DMS153 treated with DMSO at 0.1 percent for 48 hours (cell line): ENCODE data around the gene SEC61A2.

Experiments used
- DNase-seq: peaks from one replicate; lab custom pipeline; 2025; ENCODE audit not compliant: unreplicated experiment; lab: John Stamatoyannopoulos, UW

Gene SEC61A2

DNA sequence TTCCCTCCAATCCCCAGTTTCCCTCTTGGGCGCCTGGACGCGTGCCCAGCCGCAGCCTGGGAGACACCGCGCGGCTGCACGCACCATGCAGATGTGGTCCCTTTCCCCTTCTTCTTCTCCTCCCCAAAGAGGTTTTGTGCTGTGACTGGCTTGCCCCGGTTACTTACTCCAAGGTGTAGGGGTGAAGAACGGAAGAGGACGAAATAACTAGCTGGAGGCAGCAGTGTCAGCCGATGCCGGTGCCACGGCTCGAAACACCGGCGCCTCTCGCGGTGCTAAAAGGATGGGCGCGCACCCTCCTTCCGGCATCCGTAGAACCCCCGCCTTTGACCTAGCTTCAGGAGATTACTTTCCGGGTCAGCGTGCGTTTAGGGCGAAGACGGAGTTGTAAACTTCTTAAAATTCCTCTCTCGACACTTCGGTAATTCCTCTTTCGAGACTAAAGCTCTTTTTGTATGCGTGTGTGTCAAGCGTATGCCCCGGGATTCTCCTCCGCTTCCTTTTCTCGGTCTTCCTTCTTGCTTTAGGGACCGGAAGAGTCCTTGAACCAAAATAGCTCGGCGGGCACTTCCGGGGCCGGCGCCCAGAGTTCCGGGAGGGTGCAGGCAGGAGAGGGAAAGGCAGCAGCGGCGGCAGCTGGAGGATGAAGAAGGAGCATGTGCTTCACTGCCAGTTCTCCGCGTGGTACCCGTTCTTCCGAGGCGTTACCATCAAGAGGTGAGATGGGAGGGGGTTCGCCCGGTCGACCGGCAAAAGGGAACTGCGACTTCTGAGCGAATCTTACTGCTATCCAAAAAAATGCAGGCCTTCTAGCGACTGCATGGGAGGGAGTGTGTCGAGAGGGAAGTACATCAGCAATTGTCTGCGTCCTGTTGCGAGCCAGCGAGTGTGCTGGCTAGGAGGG is 66.4 kb downstream of the SEC61A2 start, which contains the start of the genes CDC123 and NUDT5:
CDC123 (plus strand) TSS at position 586 of the 904 bp plus-strand sequence; CDS start at position 644, 58 bp downstream.
NUDT5 (minus strand) TSS at position 289 of the 904 bp plus-strand sequence. CDS start 9,600 bp downstream, outside the sequence.
- DNase-seq = peak; percentile 48

- no peak for DNase-seq
Measured at GRCh38 chr10:12196531-12197211, 67.2 kb downstream of the SEC61A2 start.

- DNase-seq = no peak
Measured at GRCh38 chr10:12198156-12198555, 68.7 kb downstream of the SEC61A2 start.

DNA sequence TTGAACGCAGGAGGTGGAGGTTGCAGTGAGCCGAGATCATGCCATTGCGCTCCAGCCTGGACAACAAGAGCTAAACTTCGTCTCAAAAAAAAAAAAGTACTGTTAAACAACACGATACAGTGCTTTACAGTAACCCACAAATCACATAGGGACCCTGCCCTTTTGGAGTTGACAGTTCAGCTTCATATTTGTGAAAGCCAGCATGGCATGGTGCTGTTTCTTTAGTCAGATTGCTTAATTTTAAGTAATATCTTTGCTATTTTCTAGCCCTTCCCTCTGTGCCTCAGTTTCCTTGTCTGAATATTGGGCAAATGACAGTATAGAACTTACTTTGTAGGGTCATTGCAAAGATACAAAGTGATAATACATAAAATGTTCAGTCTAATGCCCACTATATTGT is 71.4 kb downstream of the SEC61A2 start:
- DNase-seq = no peak

GRCh38 chr10:12201543-12201942 is 72.1 kb downstream of the SEC61A2 start:
- no peak for DNase-seq

GRCh38 chr10:12202226-12202625 is 72.7 kb downstream of the SEC61A2 start:
- DNase-seq = no peak

- DNase-seq = no peak
Measured at GRCh38 chr10:12205082-12205481, 75.6 kb downstream of the SEC61A2 start.

GRCh38 chr10:12207114-12207513 is 77.6 kb downstream of the SEC61A2 start:
- no peak for DNase-seq

DNA sequence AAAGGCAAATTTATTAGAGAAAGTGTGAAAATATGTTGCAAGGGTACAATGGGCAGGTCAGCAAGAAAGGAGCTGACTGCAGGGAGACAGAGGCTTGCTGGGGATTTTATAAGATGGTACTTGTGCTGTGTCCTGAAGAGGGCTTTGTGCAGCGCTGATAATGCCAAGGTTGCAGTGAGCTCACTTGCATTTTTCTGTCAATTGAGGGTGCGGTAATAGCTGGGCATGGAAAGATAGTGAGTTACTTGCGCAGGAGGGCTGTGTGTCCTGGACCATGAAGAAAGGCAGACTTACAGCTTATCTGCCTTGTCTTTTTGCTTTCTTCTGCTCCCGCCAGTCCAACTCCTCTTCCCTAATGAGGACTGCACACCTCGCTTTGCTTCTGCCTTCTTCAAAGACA is 79.0 kb downstream of the SEC61A2 start:
- DNase-seq = no peak

- DNase-seq = no peak
Measured at GRCh38 chr10:12212454-12212853, 83.0 kb downstream of the SEC61A2 start.

GRCh38 chr10:12213621-12214020 is 84.1 kb downstream of the SEC61A2 start:
- DNase-seq = no peak

- no peak for DNase-seq
Measured at GRCh38 chr10:12214093-12214492, 84.6 kb downstream of the SEC61A2 start.

- DNase-seq = peak; percentile 9
Measured at GRCh38 chr10:12214763-12215218, 85.3 kb downstream of the SEC61A2 start.
